ENCODE data around the gene NBAS.

- TF ChIP-seq, protein P1, sequence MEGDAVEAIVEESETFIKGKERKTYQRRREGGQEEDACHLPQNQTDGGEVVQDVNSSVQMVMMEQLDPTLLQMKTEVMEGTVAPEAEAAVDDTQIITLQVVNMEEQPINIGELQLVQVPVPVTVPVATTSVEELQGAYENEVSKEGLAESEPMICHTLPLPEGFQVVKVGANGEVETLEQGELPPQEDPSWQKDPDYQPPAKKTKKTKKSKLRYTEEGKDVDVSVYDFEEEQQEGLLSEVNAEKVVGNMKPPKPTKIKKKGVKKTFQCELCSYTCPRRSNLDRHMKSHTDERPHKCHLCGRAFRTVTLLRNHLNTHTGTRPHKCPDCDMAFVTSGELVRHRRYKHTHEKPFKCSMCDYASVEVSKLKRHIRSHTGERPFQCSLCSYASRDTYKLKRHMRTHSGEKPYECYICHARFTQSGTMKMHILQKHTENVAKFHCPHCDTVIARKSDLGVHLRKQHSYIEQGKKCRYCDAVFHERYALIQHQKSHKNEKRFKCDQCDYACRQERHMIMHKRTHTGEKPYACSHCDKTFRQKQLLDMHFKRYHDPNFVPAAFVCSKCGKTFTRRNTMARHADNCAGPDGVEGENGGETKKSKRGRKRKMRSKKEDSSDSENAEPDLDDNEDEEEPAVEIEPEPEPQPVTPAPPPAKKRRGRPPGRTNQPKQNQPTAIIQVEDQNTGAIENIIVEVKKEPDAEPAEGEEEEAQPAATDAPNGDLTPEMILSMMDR (IDR thresholded peaks at IDR 0.05) = no peak
- TF ChIP-seq POLR2A (IDR thresholded peaks at IDR 0.05) = no peak
Observed at GRCh38 chr2:15399241-15399640, 161.9 kb downstream of the NBAS start.

Data from esophagus squamous epithelium (tissue), 4 donors.